Neural cell (in vitro differentiated cells): ENCODE results near the gene ACKR1. TPM values are rescaled to one million over a fixed set of nuclear protein-coding genes. Genes with fewer than 3 reads are reported as not detected.

Experiments used
- H2AFZ ChIP-seq: fragments of 200-600, 300-800 bp; sonication (generic), shearing (Covaris generic); 2 replicates; pipeline ENCODE4 v1.6.0; 2014; ENCODE audit warnings: low read depth, mild to moderate bottlenecking, antibody characterized with exemption, low read length, moderate library complexity
- H3F3A ChIP-seq: fragments of 200-600 bp; shearing (Covaris generic); 2 replicates; pipeline ENCODE4 v1.6.1; 2016; ENCODE audit warnings: mild to moderate bottlenecking, moderate library complexity, mixed read lengths, antibody characterized with exemption, low read length; ENCODE audit not compliant: insufficient read depth, poor library complexity, severe bottlenecking
- H3K27ac ChIP-seq: fragments of 200-600, 300-800 bp; sonication (generic), shearing (Covaris generic); 2 replicates; pipeline ENCODE4 v1.5.1; 2014; ENCODE audit warnings: mild to moderate bottlenecking, low read length, moderate library complexity
- H3K27me3 ChIP-seq: fragments of 300-800, 200-600 bp; sonication (generic), shearing (Covaris generic); 2 replicates; pipeline ENCODE4 v1.6.0; 2014; ENCODE audit warnings: mild to moderate bottlenecking, low read depth, low read length, moderate library complexity; ENCODE audit not compliant: insufficient read depth
- H3K36me3 ChIP-seq: fragments of 300-800, 200-600 bp; sonication (generic), shearing (Covaris generic); 2 replicates; pipeline ENCODE4 v1.5.1; 2014; ENCODE audit warnings: mild to moderate bottlenecking, antibody characterized with exemption, low read length, moderate library complexity; ENCODE audit not compliant: insufficient read depth
- H3K4me2 ChIP-seq: fragments of 300-800, 200-600 bp; sonication (generic), shearing (Covaris generic); 2 replicates; pipeline ENCODE4 v1.6.0; 2014; ENCODE audit warnings: mild to moderate bottlenecking, low read length
- H3K4me3 ChIP-seq: fragments of 300-800, 200-600 bp; sonication (generic), shearing (Covaris generic); 2 replicates; pipeline ENCODE4 v1.5.1; 2014; ENCODE audit warnings: mild to moderate bottlenecking, low read length, moderate library complexity
- H3K79me2 ChIP-seq: fragments of 200-600 bp; shearing (Covaris generic); replicated peaks from 2 replicates; pipeline ENCODE4 v1.6.0; 2014; ENCODE audit warnings: mild to moderate bottlenecking, low read length, moderate library complexity; ENCODE audit not compliant: insufficient read depth
- H3K9ac ChIP-seq: fragments of 300-800, 200-600 bp; sonication (generic), shearing (Covaris generic); 2 replicates; pipeline ENCODE4 v1.6.1; 2016; ENCODE audit warnings: mild to moderate bottlenecking, low read length, mixed read lengths
- H3K9me2 ChIP-seq: fragments of 200-600 bp; shearing (Covaris generic); 2 replicates; pipeline ENCODE4 v1.6.1; 2016; ENCODE audit warnings: mild to moderate bottlenecking, low read length, mixed read lengths; ENCODE audit not compliant: insufficient read depth
- H3K9me3 ChIP-seq: fragments of 200-600, 300-800 bp; sonication (generic), shearing (Covaris generic); 2 replicates; pipeline ENCODE4 v1.6.1; 2016; ENCODE audit warnings: mild to moderate bottlenecking, mixed run types, low read length, moderate library complexity, mixed read lengths
- H4K20me1 ChIP-seq: fragments of 200-600 bp; shearing (Covaris generic); 2 replicates; pipeline ENCODE4 v1.6.1; 2016; ENCODE audit warnings: mild to moderate bottlenecking, mixed run types; ENCODE audit not compliant: insufficient read depth
- EP300 ChIP-seq: fragments of 450-650 bp; conservative IDR thresholded peaks from 2 replicates; pipeline ENCODE4 v1.6.1; 2014; ENCODE audit warnings: antibody characterized with exemption, mild to moderate bottlenecking, moderate library complexity; ENCODE audit not compliant: poor library complexity, severe bottlenecking
- EZH2 ChIP-seq: fragments of 200-600, 300-800 bp; shearing (Covaris generic), sonication (generic); IDR thresholded peaks from 2 replicates; pipeline ENCODE4 v1.6.1; 2014; ENCODE audit warnings: antibody characterized with exemption, low read length, borderline replicate concordance, mild to moderate bottlenecking; ENCODE audit not compliant: insufficient read depth, poor library complexity, severe bottlenecking
- MXI1 ChIP-seq: fragments of 450-650 bp; conservative IDR thresholded peaks from 2 replicates; pipeline ENCODE4 v1.6.1; 2014; ENCODE audit warnings: antibody characterized with exemption, mild to moderate bottlenecking; ENCODE audit not compliant: poor library complexity, severe bottlenecking
- POLR2AphosphoS5 ChIP-seq: IDR thresholded peaks from 2 replicates; pipeline ENCODE4 v1.6.1; 2012
- RAD21 ChIP-seq: fragments of 450-650 bp; conservative IDR thresholded peaks from 2 replicates; pipeline ENCODE4 v1.6.1; 2014; ENCODE audit warnings: antibody characterized with exemption, mild to moderate bottlenecking, moderate library complexity
- REST ChIP-seq: IDR thresholded peaks from 2 replicates; pipeline ENCODE4 v1.6.1; 2012; ENCODE audit warnings: borderline replicate concordance
- SMC3 ChIP-seq: fragments of 450-650 bp; conservative IDR thresholded peaks from 2 replicates; pipeline ENCODE4 v1.6.1; 2014; ENCODE audit warnings: antibody characterized with exemption, mild to moderate bottlenecking, moderate library complexity; ENCODE audit not compliant: poor library complexity
- TAF1 ChIP-seq: IDR thresholded peaks from 2 replicates; pipeline ENCODE4 v1.6.1; 2012; ENCODE audit warnings: low read depth
- polyA plus RNA-seq: library from polyadenylated mRNA; depleted of rRNA; stranded (reverse); fragments of >200 nt; gene quantifications from 2 replicates; pipeline ENCODE4 v1.2.3, GENCODE V29; 2014
- TF ChIP-seq, protein P1 (sequence below): fragments of 450-650 bp; IDR thresholded peaks from 2 replicates; pipeline ENCODE4 v1.5.1; 2014; ENCODE audit warnings: antibody characterized with exemption, mild to moderate bottlenecking, moderate library complexity; ENCODE audit not compliant: poor library complexity, severe bottlenecking

Gene ACKR1
- polyA plus RNA-seq, 1 donor from 2014 or later, result 3.3 TPM

GRCh38 chr1:159218649-159219636 is 14.3 kb downstream of the ACKR1 start:
- no peaks in the 10 kb centered on the region for H3K27me3 ChIP-seq
- H3K9ac ChIP-seq, result no peak overlapping the region
- H3K9me2 ChIP-seq, result no peaks in the 10 kb centered on the region
- no peaks in the 10 kb centered on the region for H3K36me3 ChIP-seq
- no peaks in the 10 kb centered on the region for H3K79me2 ChIP-seq
- no peak overlapping the region for H3K27ac ChIP-seq
- H4K20me1 ChIP-seq, result no peaks in the 10 kb centered on the region
- TF ChIP-seq EZH2 (no peak), TAF1 (no peak), RAD21 (no peak), MXI1 (no peak), EP300 (no peak), POLR2AphosphoS5 (no peak), REST (no peak), SMC3 (no peak)
- TF ChIP-seq, protein P1, sequence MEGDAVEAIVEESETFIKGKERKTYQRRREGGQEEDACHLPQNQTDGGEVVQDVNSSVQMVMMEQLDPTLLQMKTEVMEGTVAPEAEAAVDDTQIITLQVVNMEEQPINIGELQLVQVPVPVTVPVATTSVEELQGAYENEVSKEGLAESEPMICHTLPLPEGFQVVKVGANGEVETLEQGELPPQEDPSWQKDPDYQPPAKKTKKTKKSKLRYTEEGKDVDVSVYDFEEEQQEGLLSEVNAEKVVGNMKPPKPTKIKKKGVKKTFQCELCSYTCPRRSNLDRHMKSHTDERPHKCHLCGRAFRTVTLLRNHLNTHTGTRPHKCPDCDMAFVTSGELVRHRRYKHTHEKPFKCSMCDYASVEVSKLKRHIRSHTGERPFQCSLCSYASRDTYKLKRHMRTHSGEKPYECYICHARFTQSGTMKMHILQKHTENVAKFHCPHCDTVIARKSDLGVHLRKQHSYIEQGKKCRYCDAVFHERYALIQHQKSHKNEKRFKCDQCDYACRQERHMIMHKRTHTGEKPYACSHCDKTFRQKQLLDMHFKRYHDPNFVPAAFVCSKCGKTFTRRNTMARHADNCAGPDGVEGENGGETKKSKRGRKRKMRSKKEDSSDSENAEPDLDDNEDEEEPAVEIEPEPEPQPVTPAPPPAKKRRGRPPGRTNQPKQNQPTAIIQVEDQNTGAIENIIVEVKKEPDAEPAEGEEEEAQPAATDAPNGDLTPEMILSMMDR, result no peak
- H3K4me3 ChIP-seq, result no peak overlapping the region
- no peaks in the 10 kb centered on the region for H3K9me3 ChIP-seq
- H2AFZ ChIP-seq, result no peak overlapping the region
- H3F3A ChIP-seq, result no peaks in the 10 kb centered on the region
- H3K4me2 ChIP-seq, result no peak overlapping the region

DNA sequence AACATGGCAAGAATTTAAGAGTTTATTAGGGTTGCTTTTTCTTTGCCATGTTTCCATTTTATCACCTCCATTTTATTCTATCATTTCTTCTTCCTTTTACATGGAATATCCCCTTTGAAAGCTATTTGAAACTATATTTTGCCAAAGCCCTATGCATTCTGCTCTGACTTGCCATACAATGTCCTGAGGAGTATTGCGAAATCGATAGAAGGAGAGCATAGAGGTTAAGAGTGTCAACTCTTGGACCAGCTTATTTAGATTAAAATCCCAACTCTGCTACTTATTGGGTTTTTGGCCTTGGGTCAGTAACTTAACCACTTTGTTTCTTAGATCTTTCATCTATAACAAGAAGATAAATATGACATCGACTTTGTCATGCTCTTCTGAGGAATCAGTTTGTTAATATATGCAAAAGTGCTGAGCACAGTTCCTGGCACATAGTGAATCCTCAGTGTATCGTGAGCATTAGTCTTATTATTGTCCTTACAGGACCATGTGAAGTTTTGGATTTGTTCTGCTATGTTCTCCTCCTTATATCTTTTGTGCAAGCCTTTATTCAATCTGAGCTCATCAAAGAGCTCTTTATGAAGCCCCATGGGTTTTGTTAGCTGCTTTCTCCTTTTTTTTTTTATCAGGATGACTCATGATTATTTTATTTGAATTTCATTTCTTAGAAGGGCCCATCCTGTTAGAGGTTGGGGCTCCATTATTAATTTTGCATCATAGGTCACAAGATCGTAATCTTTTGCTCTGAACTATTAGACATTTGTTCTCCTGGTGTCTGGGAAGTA is 17.6 kb downstream of the ACKR1 start:
- H3K4me3 ChIP-seq, result no peak overlapping the region
- H3K4me2 ChIP-seq, result no peak overlapping the region
- H3K9me2 ChIP-seq, result no peaks in the 10 kb centered on the region
- H3K9me3 ChIP-seq, result no peaks in the 10 kb centered on the region
- no peaks in the 10 kb centered on the region for H4K20me1 ChIP-seq
- H2AFZ ChIP-seq, result no peak overlapping the region
- TF ChIP-seq MXI1 (no peak), EZH2 (no peak), TAF1 (no peak), SMC3 (no peak), POLR2AphosphoS5 (no peak), RAD21 (no peak), REST (no peak), EP300 (no peak)
- TF ChIP-seq, protein P1, result no peak
- no peaks in the 10 kb centered on the region for H3K79me2 ChIP-seq
- no peak overlapping the region for H3K9ac ChIP-seq
- H3K27me3 ChIP-seq, result no peaks in the 10 kb centered on the region
- no peaks in the 10 kb centered on the region for H3K36me3 ChIP-seq
- H3K27ac ChIP-seq, result no peak overlapping the region
- H3F3A ChIP-seq, result no peaks in the 10 kb centered on the region
